HG02870 (cell line): Measurements from ENCODE around the gene TESK2.
"Not testable (repeated sequence)": the region's sequence is repeated elsewhere in the genome, so short reads cannot be mapped to it uniquely, and the experiment has no call there.

Experiments used
- ATAC-seq: cut with Tn5 transposase; IDR thresholded peaks from one replicate; pipeline ENCODE4 v1.9.1; 2021; ENCODE audit warnings: mild to moderate bottlenecking, moderate library complexity; ENCODE audit not compliant: unreplicated experiment

Gene TESK2

GRCh38 chr1:45379524-45379923 is 111.4 kb downstream of the TESK2 start:
- no peak for ATAC-seq

GRCh38 chr1:45378184-45378583 is 112.8 kb downstream of the TESK2 start:
- no peak for ATAC-seq

- ATAC-seq: no peak
Measured at GRCh38 chr1:45375104-45376090, 115.6 kb downstream of the TESK2 start.

- no peak for ATAC-seq
Measured at GRCh38 chr1:45373573-45373972, 117.4 kb downstream of the TESK2 start.

- ATAC-seq: peak; percentile 71
Measured at GRCh38 chr1:45370575-45370974, 120.4 kb downstream of the TESK2 start.

- peak; percentile 85 for ATAC-seq
Measured at GRCh38 chr1:45365051-45365450, 125.9 kb downstream of the TESK2 start.

- no peak for ATAC-seq
Measured at GRCh38 chr1:45364294-45364693, 126.7 kb downstream of the TESK2 start.

GRCh38 chr1:45360981-45361380 is 130.0 kb downstream of the TESK2 start:
- not testable (repeated sequence) for ATAC-seq

- ATAC-seq: no peak
Measured at GRCh38 chr1:45359882-45360513, 131.0 kb downstream of the TESK2 start.

GRCh38 chr1:45356186-45356585 is 134.8 kb downstream of the TESK2 start:
- ATAC-seq: no peak

GRCh38 chr1:45355683-45356082 is 135.3 kb downstream of the TESK2 start:
- ATAC-seq: no peak

- ATAC-seq: no peak
Measured at GRCh38 chr1:45354838-45355237, 136.1 kb downstream of the TESK2 start.

GRCh38 chr1:45353685-45354084 is 137.3 kb downstream of the TESK2 start:
- ATAC-seq: no peak

GRCh38 chr1:45351508-45351907 is 139.5 kb downstream of the TESK2 start:
- ATAC-seq: no peak

GRCh38 chr1:45348966-45349677 is 141.8 kb downstream of the TESK2 start:
- ATAC-seq: no peak

- no peak for ATAC-seq
Measured at GRCh38 chr1:45348609-45348965, 142.4 kb downstream of the TESK2 start.

GRCh38 chr1:45348020-45348419 is 142.9 kb downstream of the TESK2 start:
- ATAC-seq: no peak

- ATAC-seq: no peak
Measured at GRCh38 chr1:45346473-45346872, 144.5 kb downstream of the TESK2 start.

- no peak for ATAC-seq
Measured at GRCh38 chr1:45345014-45345413, 145.9 kb downstream of the TESK2 start.

- no peak for ATAC-seq
Measured at GRCh38 chr1:45344499-45344898, 146.5 kb downstream of the TESK2 start.

GRCh38 chr1:45340816-45341466 is 150.0 kb downstream of the TESK2 start:
- no peak for ATAC-seq
